H1 (cell line): ENCODE results near the gene MMP24. TPM values are rescaled to one million over a fixed set of nuclear protein-coding genes. Genes with fewer than 3 reads are reported as not detected.

Experiments
- CTCF ChIA-PET: fragments of 300-600 bp; sonication (Branson Sonifier 250); formaldehyde crosslinking; loops from one replicate; lab custom pipeline; 2021; ENCODE audit not compliant: partially characterized antibody; lab: Charles Lee
- POLR2A ChIA-PET: fragments of 300-600 bp; sonication (Branson Sonifier 250); formaldehyde crosslinking; loops from one replicate; lab custom pipeline; 2021; ENCODE audit warnings: inconsistent platforms; ENCODE audit not compliant: partially characterized antibody; lab: Charles Lee
- DNase-seq, 2 experiments: peaks; one replicate each; pipeline versions ENCODE4 v3.0.0 to v3.0.0-alpha.2; 2010 to 2022; ENCODE audit warnings: low spot score in 2 of 2, low read depth in 1 of 2, mixed read lengths in 1 of 2
- FAIRE-seq: peaks from 2 replicates; lab custom pipeline; 2011; peaks lifted over from hg19 to GRCh38; lab: Jason Lieb, UNC
- H2AFZ ChIP-seq: 2 replicates; pipeline ENCODE4 v1.8.1; 2012; ENCODE audit warnings: low read length, inconsistent platforms
- H2AK5ac ChIP-seq: 2 replicates; pipeline ENCODE4 v1.6.1; 2013; ENCODE audit warnings: low read depth, low read length
- H2BK120ac ChIP-seq: replicated peaks from 2 replicates; pipeline ENCODE3; 2013; ENCODE audit warnings: low read depth, low read length, inconsistent platforms
- H2BK12ac ChIP-seq: 2 replicates; pipeline ENCODE4 v1.6.1; 2013; ENCODE audit warnings: low read depth, low read length
- H2BK15ac ChIP-seq: 2 replicates; pipeline ENCODE4 v1.6.1; 2013; ENCODE audit warnings: low read length
- H2BK20ac ChIP-seq: 2 replicates; pipeline ENCODE4 v1.6.1; 2013; ENCODE audit warnings: low read length
- H2BK5ac ChIP-seq: 2 replicates; pipeline ENCODE4 v1.6.1; 2013; ENCODE audit warnings: low read depth, low read length
- H3K14ac ChIP-seq: 2 replicates; pipeline ENCODE4 v1.6.1; 2013; ENCODE audit warnings: inconsistent platforms; ENCODE audit not compliant: insufficient read length
- H3K18ac ChIP-seq: 2 replicates; pipeline ENCODE4 v1.6.1; 2013; ENCODE audit warnings: low read length; ENCODE audit errors: extremely low read depth
- H3K23ac ChIP-seq: 2 replicates; pipeline ENCODE4 v1.6.1; 2013; ENCODE audit warnings: inconsistent platforms; ENCODE audit not compliant: insufficient read length
- H3K23me2 ChIP-seq: 2 replicates; pipeline ENCODE4 v1.6.1; 2013; ENCODE audit warnings: low read depth, low read length
- H3K27ac ChIP-seq: 2 replicates; pipeline ENCODE4 v1.6.1; 2011; ENCODE audit warnings: low read depth, low read length, inconsistent platforms
- H3K27me3 ChIP-seq, 4 experiments: replicated peaks in 1 of 4; 1 replicate in 1 of 4; 2 replicates in 3 of 4; pipeline versions ENCODE4 v1.6.1 to v1.8.1; 2011 to 2013; ENCODE audit warnings: low read length in 3 of 4, mild to moderate bottlenecking in 3 of 4, inconsistent platforms in 2 of 4, mixed read lengths in 2 of 4, moderate library complexity in 1 of 4; ENCODE audit not compliant: control insufficient read depth in 3 of 4, insufficient read depth in 3 of 4; ENCODE audit errors: extremely low read depth in 1 of 4
- H3K36me3 ChIP-seq, 4 experiments: 2 replicates each; pipeline versions ENCODE4 v1.6.1 to v1.8.1; 2011 to 2013; ENCODE audit warnings: mild to moderate bottlenecking in 4 of 4, low read length in 3 of 4, moderate library complexity in 2 of 4, control low read depth in 1 of 4, inconsistent platforms in 1 of 4; ENCODE audit not compliant: insufficient read depth in 4 of 4, control insufficient read depth in 2 of 4
- H3K4ac ChIP-seq: replicated peaks from 2 replicates; pipeline ENCODE3; 2013; ENCODE audit warnings: low read length, low read depth, mixed read lengths, inconsistent platforms; ENCODE audit not compliant: insufficient read length
- H3K4me1 ChIP-seq, 4 experiments: replicated peaks in 1 of 4; 1 replicate in 1 of 4; 2 replicates in 3 of 4; pipeline versions ENCODE4 v1.6.1 to v1.8.1; 2011 to 2013; ENCODE audit warnings: low read length in 3 of 4, inconsistent platforms in 2 of 4, mixed read lengths in 1 of 4; ENCODE audit not compliant: insufficient read depth in 4 of 4, control insufficient read depth in 3 of 4
- H3K4me2 ChIP-seq, 2 experiments: 2 replicates each; pipeline versions ENCODE4 v1.6.1 to v1.8.1; 2011 to 2013; ENCODE audit warnings: low read depth in 2 of 2, low read length in 2 of 2, control low read depth in 1 of 2, inconsistent platforms in 1 of 2, mild to moderate bottlenecking in 1 of 2; ENCODE audit not compliant: insufficient read depth in 1 of 2
- H3K4me3 ChIP-seq, 4 experiments: fragments of 200-600, 300-600 bp in 1 of 4; sonication (generic), shearing (Covaris generic), sonication (Bioruptor Twin) in 1 of 4; 2 replicates each; pipeline versions ENCODE4 v1.5.1 to v1.8.1; 2011 to 2016; ENCODE audit warnings: low read length in 4 of 4, low read depth in 3 of 4, control low read depth in 2 of 4, inconsistent platforms in 2 of 4, mild to moderate bottlenecking in 2 of 4, mixed read lengths in 1 of 4, moderate library complexity in 1 of 4; ENCODE audit not compliant: insufficient read depth in 2 of 4; ENCODE audit errors: extremely low read depth in 1 of 4
- H3K56ac ChIP-seq: replicated peaks from 2 replicates; pipeline ENCODE3; 2013; ENCODE audit warnings: low read depth, mild to moderate bottlenecking, mixed read lengths, low read length, inconsistent platforms; ENCODE audit not compliant: insufficient read length
- H3K79me1 ChIP-seq: 2 replicates; pipeline ENCODE4 v1.6.1; 2013; ENCODE audit warnings: low read depth, low read length, control low read depth
- H3K79me2 ChIP-seq, 2 experiments: 2 replicates each; pipeline versions ENCODE4 v1.6.1 to v1.8.1; 2012 to 2013; ENCODE audit warnings: low read length in 2 of 2, mild to moderate bottlenecking in 2 of 2, inconsistent platforms in 1 of 2; ENCODE audit not compliant: insufficient read depth in 2 of 2, control insufficient read depth in 1 of 2
- H3K9ac ChIP-seq, 4 experiments: replicated peaks in 1 of 4; 1 replicate in 1 of 4; 2 replicates in 3 of 4; pipeline versions ENCODE4 v1.6.1 to v1.8.1; 2011 to 2013; ENCODE audit warnings: low read depth in 3 of 4, low read length in 3 of 4, control low read depth in 2 of 4, mild to moderate bottlenecking in 2 of 4, moderate library complexity in 2 of 4, inconsistent platforms in 1 of 4; ENCODE audit errors: extremely low read depth in 1 of 4
- H3K9me3 ChIP-seq, 2 experiments: 2 replicates each; pipeline versions ENCODE4 v1.6.1 to v1.8.1; 2012 to 2013; ENCODE audit warnings: mild to moderate bottlenecking in 2 of 2, moderate library complexity in 2 of 2, control low read depth in 1 of 2, inconsistent platforms in 1 of 2, low read depth in 1 of 2, low read length in 1 of 2, mixed read lengths in 1 of 2; ENCODE audit not compliant: insufficient read depth in 2 of 2
- H4K20me1 ChIP-seq, 2 experiments: replicated peaks in 1 of 2; 2 replicates each; pipeline versions ENCODE3 to v1.8.1; 2011 to 2013; ENCODE audit warnings: inconsistent platforms in 2 of 2, low read length in 2 of 2, mild to moderate bottlenecking in 1 of 2; ENCODE audit not compliant: insufficient read depth in 2 of 2, control insufficient read depth in 1 of 2
- H4K5ac ChIP-seq: 2 replicates; pipeline ENCODE4 v1.6.1; 2013; ENCODE audit warnings: low read length, low read depth, mixed read lengths, inconsistent platforms; ENCODE audit not compliant: insufficient read length
- H4K8ac ChIP-seq: 2 replicates; pipeline ENCODE4 v1.8.0; 2013; ENCODE audit warnings: mild to moderate bottlenecking, moderate library complexity, low read length, inconsistent platforms; ENCODE audit not compliant: insufficient read depth; ENCODE audit errors: extremely low read depth
- H4K91ac ChIP-seq: replicated peaks from 2 replicates; pipeline ENCODE3; 2013; ENCODE audit warnings: low read length, mixed read lengths, inconsistent platforms; ENCODE audit not compliant: insufficient read length
- ATF3 ChIP-seq: IDR thresholded peaks from 2 replicates; pipeline ENCODE4 v1.6.1; 2011; ENCODE audit warnings: low read depth, mild to moderate bottlenecking, low read length; ENCODE audit not compliant: insufficient read depth
- BRCA1 ChIP-seq: IDR thresholded peaks from 2 replicates; pipeline ENCODE4 v1.6.1; 2012; ENCODE audit warnings: low read depth, low read length, improper control_type of control experiment
- E2F6 ChIP-seq: IDR thresholded peaks from 2 replicates; pipeline ENCODE4 v1.6.1; 2012; ENCODE audit warnings: inconsistent platforms
- GTF2F1 ChIP-seq: IDR thresholded peaks from 2 replicates; pipeline ENCODE4 v1.6.1; 2012; ENCODE audit warnings: low read depth, low read length, improper control_type of control experiment, borderline replicate concordance
- KDM4A ChIP-seq: IDR thresholded peaks from one replicate; pipeline ENCODE4 v1.7.1; 2012; ENCODE audit warnings: low read depth, mild to moderate bottlenecking, moderate library complexity, low read length, inconsistent platforms; ENCODE audit not compliant: severe bottlenecking
- POLR2A ChIP-seq, 2 experiments: IDR thresholded peaks; 1 replicate in 1 of 2; 2 replicates in 1 of 2; pipeline ENCODE4 v1.6.1; 2011; ENCODE audit warnings: low read depth in 2 of 2, low read length in 2 of 2, mild to moderate bottlenecking in 2 of 2; ENCODE audit errors: control extremely low read depth in 1 of 2
- RAD21 ChIP-seq, 2 experiments: IDR thresholded peaks in 1 of 2; conservative IDR thresholded peaks in 1 of 2; 2 replicates each; pipeline ENCODE4 v1.6.1; 2011; ENCODE audit warnings: low read depth in 2 of 2, low read length in 2 of 2, improper control_type of control experiment in 1 of 2, inconsistent platforms in 1 of 2, mild to moderate bottlenecking in 1 of 2, moderate library complexity in 1 of 2
- SP1 ChIP-seq: IDR thresholded peaks from 2 replicates; pipeline ENCODE4 v1.6.1; 2011; ENCODE audit warnings: low read depth, low read length
- SUZ12 ChIP-seq: fragments of 200-600 bp; sonication (generic); IDR thresholded peaks from 2 replicates; pipeline ENCODE4 v1.6.1; 2012; ENCODE audit warnings: mild to moderate bottlenecking, inconsistent platforms, low read length, moderate library complexity, mixed read lengths
- USF2 ChIP-seq: IDR thresholded peaks from 2 replicates; pipeline ENCODE4 v1.6.1; 2011; ENCODE audit warnings: low read length, improper control_type of control experiment
- WGBS, 2 experiments: shearing (Covaris generic) in 1 of 2; methylation state at CpG; one replicate each; pipeline versions ENCODE4 v1.1.6 to v1.1.7; 2013 to 2015; ENCODE audit warnings: low lambda C conversion rate in 2 of 2, mixed read lengths in 2 of 2, inconsistent platforms in 1 of 2, low coverage in 1 of 2, missing lambda C conversion rate in 1 of 2; ENCODE audit not compliant: insufficient replicate concordance in 2 of 2, insufficient coverage in 1 of 2, insufficient read length in 1 of 2; ENCODE audit errors: extremely low coverage in 1 of 2, missing lambda C conversion rate in 1 of 2; 5-methylcytosine and 5-hydroxymethylcytosine counted together
- polyA plus RNA-seq, 7 experiments: library from polyadenylated mRNA; depleted of rRNA in 3 of 7; stranded (reverse) in 5 of 7; unstranded in 2 of 7; fragments of >200 nt in 5 of 7; fragments of 200-250 nt in 2 of 7; gene quantifications; 1 replicate in 5 of 7; 2 replicates in 1 of 7; 4 replicates in 1 of 7; pipeline versions ENCODE4 v1.2.1 to v1.2.3, GENCODE V29; 2011 to 2013; ENCODE audit warnings: missing spikeins in 2 of 7, mixed read lengths in 2 of 7
- total RNA-seq: library from RNA; stranded (reverse); fragmentation: NEBNext Ultra II Directional; extraction: Animal tissue kit (Norgen Biotek cat#: 25700); gene quantifications from 2 replicates; pipeline ENCODE4 v1.2.1, GENCODE V29; 2021

MMP24 gene
- total and polyA plus RNA-seq, 2 of the 8 experiments (the other 6 are each of a cell fraction or from before 2014, with no cell fraction given): 18.8 to 21.4 TPM

- H3K27ac ChIP-seq: no peak overlapping the region
- POLR2A ChIA-PET: interaction anchor here (0.8 to 7.9 kb wide), 8 partner anchors 8 to 184 kb away, joined by 3 to 98 read pairs (median 6); partner anchors contain the start of genes EDEM2, EIF6 and FAM83C
- CTCF ChIA-PET: interaction anchor here (0.7 to 11.1 kb wide), 6 partner anchors 16 to 180 kb away, joined by 3 to 104 read pairs (median 5); partner anchors contain the start of genes EDEM2 and FAM83C
- TF ChIP-seq SUZ12: no peak
- TF ChIP-seq RAD21 (IDR thresholded peaks at IDR 0.05 in 1 of 2, conservative IDR thresholded peaks at IDR 0.05 in 1 of 2; ENCODE audit: low read depth in 2 of 2, low read length in 2 of 2): no peak
- no peak for TF ChIP-seq GTF2F1
- no peak for TF ChIP-seq USF2
- no peak for TF ChIP-seq ATF3
- no peak for TF ChIP-seq E2F6
- no peak for TF ChIP-seq KDM4A
- TF ChIP-seq BRCA1: no peak
- no peak for TF ChIP-seq SP1
- TF ChIP-seq POLR2A (IDR thresholded peaks at IDR 0.05; ENCODE audit: control extremely low read depth in 1 of 2, low read depth in 2 of 2, low read length in 2 of 2): no peak; a peak in 2 of 3 replicates
These were observed 49.3 kb downstream of the MMP24 start for GRCh38 chr20:35275741-35276251.

More at GRCh38 chr20:35275741-35276251, 49.3 kb downstream of the MMP24 start:
- Histone ChIP-seq H2BK15ac (no peak overlapping the region), H3K79me1 (no peaks in the 10 kb centered on the region; the same call in 1 of the 2 replicates), H4K5ac (no peak overlapping the region), H3K4me1 (peaks cover 5 to 9% (median 7%) of the 10 kb centered on the region in 4 experiments; a peak in 6 of 7 replicates), H4K91ac (no peak overlapping the region), H2BK12ac (no peak overlapping the region), H3K9ac (no peak overlapping the region), H2AFZ (no peak overlapping the region), H2BK20ac (no peak overlapping the region), H3K27me3 (no peaks in the 10 kb centered on the region), H2BK5ac (no peak overlapping the region), H3K4me2 (no peak overlapping the region), H4K8ac (peak overlapping the region; percentile 19; the same call in 1 of the 2 replicates), H2BK120ac (no peak overlapping the region), H3K23ac (no peak overlapping the region), H3K79me2 (no peaks in the 10 kb centered on the region), H3K36me3 (peaks cover 21 to 36% (median 23%) of the 10 kb centered on the region in 4 experiments), H3K4me3 (no peak overlapping the region), H3K9me3 (no peaks in the 10 kb centered on the region), H3K56ac (no peak overlapping the region), H3K4ac (no peak overlapping the region), H4K20me1 (peaks cover 6 to 12% of the 10 kb centered on the region in 2 experiments), H3K18ac (no peak overlapping the region), H2AK5ac (no peak overlapping the region), H3K14ac (no peak overlapping the region), H3K23me2 (peaks cover 4% of the 10 kb centered on the region; the same call in 1 of the 2 replicates)
- FAIRE-seq (no peak), DNase-seq (no peak)
- 96% methylated on average over 12 of the region's 12 CpGs; no CpG with 5 or more reads in 1 of the 2 experiments for WGBS, 2 experiments
